DOHH2 (cell line): Measurements from ENCODE around the gene MOB1B.

Source experiments
- CTCF ChIP-seq: fragments of 200-600 bp; sonication (generic); IDR thresholded peaks from one replicate; pipeline ENCODE4 v1.5.1; 2014; ENCODE audit warnings: antibody characterized with exemption, mild to moderate bottlenecking, low read depth, low read length; ENCODE audit not compliant: poor library complexity, severe bottlenecking
- EZH2phosphoT487 ChIP-seq: fragments of 200-600 bp; sonication (generic); IDR thresholded peaks from 2 replicates; pipeline ENCODE4 v1.6.1; 2017; ENCODE audit warnings: borderline replicate concordance, mild to moderate bottlenecking, antibody characterized with exemption, low read length, moderate library complexity, mixed read lengths

GRCh38 chr4:70938086-70938485 is 35.9 kb downstream of the MOB1B start:
- TF ChIP-seq CTCF (no peak), EZH2phosphoT487 (no peak)
